ENCODE results near the gene GAS7.

DNA sequence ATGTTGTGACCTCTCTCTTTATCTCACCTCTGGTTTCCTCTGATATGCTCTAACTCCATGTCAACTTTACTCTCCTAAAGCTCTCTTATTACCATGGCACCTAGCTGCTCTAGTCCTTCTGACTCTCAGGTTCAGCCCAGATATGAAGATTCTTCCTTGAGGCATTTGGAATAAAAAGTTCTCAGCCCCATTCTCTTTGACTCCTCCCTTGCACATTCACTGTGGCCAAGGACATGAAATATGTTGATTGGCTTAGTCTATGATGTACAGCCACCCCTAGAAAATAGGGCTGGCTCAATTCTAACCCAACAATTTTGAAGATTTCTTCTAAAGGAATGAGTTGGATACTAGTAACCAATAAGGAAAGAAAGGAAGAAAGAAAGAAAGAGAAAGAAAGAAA, 20.8 kb upstream of the GAS7 start:
- no peak for TF ChIP-seq EZH2 (IDR thresholded peaks at IDR 0.05)
- TF ChIP-seq POLR2AphosphoS5 (IDR thresholded peaks at IDR 0.05; ENCODE audit: borderline replicate concordance, low read depth, low read length): no peak
- TF ChIP-seq FOXP2 (optimal IDR thresholded peaks at IDR 0.05; ENCODE audit: control extremely low read depth, extremely low read length, insufficient read depth): no peak
